D721Med (cell line): ENCODE results near the gene TPI1.

Experiments used
- DNase-seq: peaks from one replicate; pipeline ENCODE4 v3.0.0; 2011; ENCODE audit warnings: low spot score; ENCODE audit not compliant: insufficient read length
- FAIRE-seq: peaks from 2 replicates; lab custom pipeline; 2011; peaks lifted over from hg19 to GRCh38; lab: Jason Lieb, UNC
- TF ChIP-seq, protein P1 (sequence below): IDR thresholded peaks from 2 replicates; pipeline ENCODE4 v1.5.1; 2012; ENCODE audit warnings: mild to moderate bottlenecking, control low read depth; ENCODE audit not compliant: insufficient read depth; ENCODE audit errors: missing control alignments

Gene TPI1

DNA sequence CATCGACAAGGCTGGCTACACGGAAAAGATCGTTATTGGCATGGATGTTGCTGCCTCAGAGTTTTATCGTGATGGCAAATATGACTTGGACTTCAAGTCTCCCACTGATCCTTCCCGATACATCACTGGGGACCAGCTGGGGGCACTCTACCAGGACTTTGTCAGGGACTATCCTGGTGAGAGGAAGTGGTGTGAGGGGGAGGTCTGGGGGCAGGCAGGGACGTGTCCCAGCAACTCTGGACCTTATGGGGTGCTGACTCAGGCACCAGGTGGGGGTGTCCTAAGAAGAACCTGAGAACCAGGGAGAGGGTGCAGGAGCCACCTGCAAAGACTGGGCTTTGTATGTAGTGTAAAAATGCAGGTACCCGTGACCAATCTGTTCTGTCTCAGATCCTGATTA lies 52.3 kb downstream of the TPI1 start:
- no peak for FAIRE-seq
- TF ChIP-seq, protein P1, sequence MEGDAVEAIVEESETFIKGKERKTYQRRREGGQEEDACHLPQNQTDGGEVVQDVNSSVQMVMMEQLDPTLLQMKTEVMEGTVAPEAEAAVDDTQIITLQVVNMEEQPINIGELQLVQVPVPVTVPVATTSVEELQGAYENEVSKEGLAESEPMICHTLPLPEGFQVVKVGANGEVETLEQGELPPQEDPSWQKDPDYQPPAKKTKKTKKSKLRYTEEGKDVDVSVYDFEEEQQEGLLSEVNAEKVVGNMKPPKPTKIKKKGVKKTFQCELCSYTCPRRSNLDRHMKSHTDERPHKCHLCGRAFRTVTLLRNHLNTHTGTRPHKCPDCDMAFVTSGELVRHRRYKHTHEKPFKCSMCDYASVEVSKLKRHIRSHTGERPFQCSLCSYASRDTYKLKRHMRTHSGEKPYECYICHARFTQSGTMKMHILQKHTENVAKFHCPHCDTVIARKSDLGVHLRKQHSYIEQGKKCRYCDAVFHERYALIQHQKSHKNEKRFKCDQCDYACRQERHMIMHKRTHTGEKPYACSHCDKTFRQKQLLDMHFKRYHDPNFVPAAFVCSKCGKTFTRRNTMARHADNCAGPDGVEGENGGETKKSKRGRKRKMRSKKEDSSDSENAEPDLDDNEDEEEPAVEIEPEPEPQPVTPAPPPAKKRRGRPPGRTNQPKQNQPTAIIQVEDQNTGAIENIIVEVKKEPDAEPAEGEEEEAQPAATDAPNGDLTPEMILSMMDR: no peak
- no peak for DNase-seq
